Suprapubic skin (tissue), 4 donors: ENCODE measurements around the gene CNNM2.

Source experiments
- CTCF ChIP-seq, 2 donors: fragments of 200-600 bp in 1 of 2; fragments of 450-650 bp in 1 of 2; sonication (generic) in 1 of 2; IDR thresholded peaks; one replicate each; pipeline ENCODE4 v1.5.1; 2016 to 2019; ENCODE audit warnings: antibody characterized with exemption in 2 of 2, mild to moderate bottlenecking in 1 of 2, moderate library complexity in 1 of 2
- EP300 ChIP-seq: sonication (generic); formaldehyde crosslinking; IDR thresholded peaks from one replicate; pipeline ENCODE4 v1.6.1; 2017; ENCODE audit warnings: antibody characterized with exemption
- POLR2A ChIP-seq, 2 donors: fragments of 450-650 bp; IDR thresholded peaks; one replicate each; pipeline ENCODE4 v1.6.1; 2017; ENCODE audit warnings: antibody characterized with exemption in 2 of 2, mild to moderate bottlenecking in 2 of 2, moderate library complexity in 2 of 2
- POLR2AphosphoS5 ChIP-seq, 3 donors: sonication (generic); formaldehyde crosslinking; IDR thresholded peaks; one replicate each; pipeline ENCODE4 v1.6.1; 2017; ENCODE audit warnings: antibody characterized with exemption in 3 of 3

- TF ChIP-seq CTCF (IDR thresholded peaks at IDR 0.05) (no peak), POLR2AphosphoS5 (IDR thresholded peaks at IDR 0.05) (no peak), POLR2A (IDR thresholded peaks at IDR 0.05) (no peak), EP300 (no peak)
Measured at GRCh38 chr10:102962267-102962666, 44.2 kb downstream of the CNNM2 start.
